Mammary epithelial cell (primary cell): ENCODE measurements around the gene CALHM6.

Experiments used
- EZH2 ChIP-seq: IDR thresholded peaks from 2 replicates; pipeline ENCODE4 v1.6.1; 2012; ENCODE audit warnings: low read length, inconsistent platforms, borderline replicate concordance
- TF ChIP-seq, protein P1 (sequence below), 2 donors: IDR thresholded peaks in 1 of 2; conservative IDR thresholded peaks in 1 of 2; 2 replicates each; pipeline ENCODE4 v1.5.1; 2011 to 2012; ENCODE audit warnings: inconsistent platforms in 2 of 2, low read length in 2 of 2, mild to moderate bottlenecking in 2 of 2, control low read depth in 1 of 2, low read depth in 1 of 2; ENCODE audit not compliant: insufficient read depth in 1 of 2; ENCODE audit errors: extremely low read depth in 1 of 2

DNA sequence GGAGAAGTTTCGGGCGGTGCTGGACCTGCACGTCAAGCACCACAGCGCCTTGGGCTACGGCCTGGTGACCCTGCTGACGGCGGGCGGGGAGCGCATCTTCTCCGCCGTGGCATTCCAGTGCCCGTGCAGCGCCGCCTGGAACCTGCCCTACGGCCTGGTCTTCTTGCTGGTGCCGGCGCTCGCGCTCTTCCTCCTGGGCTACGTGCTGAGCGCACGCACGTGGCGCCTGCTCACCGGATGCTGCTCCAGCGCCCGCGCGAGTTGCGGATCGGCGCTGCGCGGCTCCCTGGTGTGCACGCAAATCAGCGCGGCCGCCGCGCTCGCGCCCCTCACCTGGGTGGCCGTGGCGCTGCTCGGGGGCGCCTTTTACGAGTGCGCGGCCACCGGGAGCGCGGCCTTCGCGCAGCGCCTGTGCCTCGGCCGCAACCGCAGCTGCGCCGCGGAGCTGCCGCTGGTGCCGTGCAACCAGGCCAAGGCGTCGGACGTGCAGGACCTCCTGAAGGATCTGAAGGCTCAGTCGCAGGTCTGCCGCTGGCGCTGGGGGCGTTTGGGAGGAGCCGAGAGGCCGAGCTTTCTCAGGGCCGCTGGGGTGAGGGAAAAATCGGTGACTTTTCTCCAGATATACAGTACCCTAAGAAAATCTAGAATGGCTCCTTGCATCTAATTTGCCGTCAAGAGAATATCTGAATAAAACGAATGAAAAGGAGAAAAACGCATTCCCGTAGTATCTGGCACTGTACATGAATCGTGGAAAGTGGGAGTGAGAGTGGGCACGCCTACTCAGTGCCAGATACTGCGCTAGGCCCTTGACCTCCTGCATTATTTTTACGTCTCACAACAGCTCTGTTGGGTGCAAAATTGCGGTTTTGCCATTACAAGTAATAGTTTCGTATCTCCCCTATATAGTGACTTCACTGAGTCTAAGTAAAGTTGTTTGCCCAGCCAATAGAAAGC, 1.0 kb downstream of the CALHM6 start:
- TF ChIP-seq, protein P1, sequence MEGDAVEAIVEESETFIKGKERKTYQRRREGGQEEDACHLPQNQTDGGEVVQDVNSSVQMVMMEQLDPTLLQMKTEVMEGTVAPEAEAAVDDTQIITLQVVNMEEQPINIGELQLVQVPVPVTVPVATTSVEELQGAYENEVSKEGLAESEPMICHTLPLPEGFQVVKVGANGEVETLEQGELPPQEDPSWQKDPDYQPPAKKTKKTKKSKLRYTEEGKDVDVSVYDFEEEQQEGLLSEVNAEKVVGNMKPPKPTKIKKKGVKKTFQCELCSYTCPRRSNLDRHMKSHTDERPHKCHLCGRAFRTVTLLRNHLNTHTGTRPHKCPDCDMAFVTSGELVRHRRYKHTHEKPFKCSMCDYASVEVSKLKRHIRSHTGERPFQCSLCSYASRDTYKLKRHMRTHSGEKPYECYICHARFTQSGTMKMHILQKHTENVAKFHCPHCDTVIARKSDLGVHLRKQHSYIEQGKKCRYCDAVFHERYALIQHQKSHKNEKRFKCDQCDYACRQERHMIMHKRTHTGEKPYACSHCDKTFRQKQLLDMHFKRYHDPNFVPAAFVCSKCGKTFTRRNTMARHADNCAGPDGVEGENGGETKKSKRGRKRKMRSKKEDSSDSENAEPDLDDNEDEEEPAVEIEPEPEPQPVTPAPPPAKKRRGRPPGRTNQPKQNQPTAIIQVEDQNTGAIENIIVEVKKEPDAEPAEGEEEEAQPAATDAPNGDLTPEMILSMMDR (conservative IDR thresholded peaks at IDR 0.05 in 1 of 2, IDR thresholded peaks at IDR 0.05 in 1 of 2; ENCODE audit: extremely low read depth in 1 of 2, insufficient read depth in 1 of 2, low read depth in 1 of 2, low read length in 2 of 2) = no peak
- TF ChIP-seq EZH2 = no peak
